T-helper 2 cell treated with Interferon-gamma antibody and Interleukin-4, amounts not matched to agents 5 μg/mL and 100 μg/mL, for 36 hours (primary cell): ENCODE results near the gene AGTPBP1.
A peak's percentile ranks its signal among the peaks of the same experiment; 100 is the strongest.
"Not testable (repeated sequence)": the region's sequence is repeated elsewhere in the genome, so short reads cannot be mapped to it uniquely, and the experiment has no call there.

Source experiments
- DNase-seq: peaks from one replicate; pipeline ENCODE4 v3.0.0; 2021; ENCODE audit warnings: low spot score
- H3K27ac Mint-ChIP-seq: one replicate; pipeline ENCODE4 v1.8.0; 2021; ENCODE audit warnings: mild to moderate bottlenecking, mixed read lengths
- H3K27me3 Mint-ChIP-seq: one replicate; pipeline ENCODE4 v1.8.0; 2021; ENCODE audit warnings: low read depth, mixed read lengths
- H3K36me3 Mint-ChIP-seq: one replicate; pipeline ENCODE4 v1.8.0; 2021; ENCODE audit warnings: low read depth, mixed read lengths
- H3K4me1 Mint-ChIP-seq: one replicate; pipeline ENCODE4 v1.8.0; 2021; ENCODE audit warnings: low read depth, mixed read lengths
- H3K4me3 Mint-ChIP-seq: one replicate; pipeline ENCODE4 v1.8.0; 2022; ENCODE audit warnings: mild to moderate bottlenecking, moderate library complexity, mixed read lengths
- H3K9me3 Mint-ChIP-seq: one replicate; pipeline ENCODE4 v1.8.0; 2021; ENCODE audit warnings: mixed read lengths

The AGTPBP1 gene

GRCh38 chr9:85741875-85742596 lies at the start of gene AGTPBP1:
AGTPBP1 (minus strand) TSS chr9:85741954; CDS start chr9:85712533, 29,421 bp downstream.
- peaks cover 9% of the 10 kb centered on the region for H3K27me3 Mint-ChIP-seq
- H3K4me1 Mint-ChIP-seq: peaks cover 38% of the 10 kb centered on the region
- no peaks in the 10 kb centered on the region for H3K9me3 Mint-ChIP-seq
- H3K36me3 Mint-ChIP-seq: no peaks in the 10 kb centered on the region
- peak within 1 kb of the TSS; percentile 93 for H3K4me3 Mint-ChIP-seq
- peak within 1 kb of the TSS; percentile 99 for H3K27ac Mint-ChIP-seq
- peak; percentile 96 for DNase-seq

- H3K36me3 Mint-ChIP-seq, H3K9me3 Mint-ChIP-seq, DNase-seq, H3K4me1 Mint-ChIP-seq, H3K27ac Mint-ChIP-seq, H3K4me3 Mint-ChIP-seq, H3K27me3 Mint-ChIP-seq: not testable (repeated sequence)
These were observed 44.4 kb upstream of the AGTPBP1 start for GRCh38 chr9:85786116-85786515.

GRCh38 chr9:85773844-85774243 lies 32.1 kb upstream of the AGTPBP1 start:
- not testable (repeated sequence) for H3K27me3 Mint-ChIP-seq, H3K9me3 Mint-ChIP-seq, DNase-seq, H3K4me1 Mint-ChIP-seq, H3K27ac Mint-ChIP-seq, H3K36me3 Mint-ChIP-seq, H3K4me3 Mint-ChIP-seq

GRCh38 chr9:85761802-85762201 lies 20.0 kb upstream of the AGTPBP1 start:
- DNase-seq, H3K4me1 Mint-ChIP-seq, H3K36me3 Mint-ChIP-seq, H3K27ac Mint-ChIP-seq, H3K9me3 Mint-ChIP-seq, H3K4me3 Mint-ChIP-seq, H3K27me3 Mint-ChIP-seq: not testable (repeated sequence)

GRCh38 chr9:85757716-85758115 lies 16.0 kb upstream of the AGTPBP1 start:
- not testable (repeated sequence) for H3K27me3 Mint-ChIP-seq

GRCh38 chr9:85756216-85756615 lies 14.5 kb upstream of the AGTPBP1 start:
- not testable (repeated sequence) for H3K4me1 Mint-ChIP-seq, H3K36me3 Mint-ChIP-seq, H3K9me3 Mint-ChIP-seq, H3K27ac Mint-ChIP-seq, H3K27me3 Mint-ChIP-seq, H3K4me3 Mint-ChIP-seq, DNase-seq

More at GRCh38 chr9:85757716-85758115, 16.0 kb upstream of the AGTPBP1 start:
- H3K27ac Mint-ChIP-seq, H3K4me3 Mint-ChIP-seq, DNase-seq, H3K36me3 Mint-ChIP-seq, H3K4me1 Mint-ChIP-seq, H3K9me3 Mint-ChIP-seq: not testable (repeated sequence)

GRCh38 chr9:85746309-85746708 lies 4.6 kb upstream of the AGTPBP1 start:
- Mint-ChIP-seq H3K4me3 (no peak overlapping the region), H3K27ac (no peak overlapping the region), H3K9me3 (no peaks in the 10 kb centered on the region), H3K36me3 (no peaks in the 10 kb centered on the region), H3K27me3 (peaks cover 29% of the 10 kb centered on the region), H3K4me1 (peaks cover 24% of the 10 kb centered on the region)
- no peak for DNase-seq

GRCh38 chr9:85745203-85745602 lies 3.4 kb upstream of the AGTPBP1 start:
- Mint-ChIP-seq H3K27me3 (peaks cover 24% of the 10 kb centered on the region), H3K9me3 (no peaks in the 10 kb centered on the region), H3K4me1 (peaks cover 30% of the 10 kb centered on the region), H3K4me3 (no peak overlapping the region), H3K27ac (no peak overlapping the region), H3K36me3 (no peaks in the 10 kb centered on the region)
- no peak for DNase-seq

GRCh38 chr9:85744480-85744879 lies 2.7 kb upstream of the AGTPBP1 start:
- peaks cover 30% of the 10 kb centered on the region for H3K4me1 Mint-ChIP-seq
- H3K9me3 Mint-ChIP-seq: no peaks in the 10 kb centered on the region
- H3K27me3 Mint-ChIP-seq: peaks cover 24% of the 10 kb centered on the region
- DNase-seq: no peak
- H3K27ac Mint-ChIP-seq: no peak overlapping the region
- H3K36me3 Mint-ChIP-seq: no peaks in the 10 kb centered on the region
- H3K4me3 Mint-ChIP-seq: no peak overlapping the region

GRCh38 chr9:85743275-85744128 lies 1.7 kb upstream of the AGTPBP1 start:
- no peak for DNase-seq
- H3K4me1 Mint-ChIP-seq: peaks cover 33% of the 10 kb centered on the region
- H3K27ac Mint-ChIP-seq: peak overlapping the region; percentile 84
- peaks cover 18% of the 10 kb centered on the region for H3K27me3 Mint-ChIP-seq
- no peaks in the 10 kb centered on the region for H3K36me3 Mint-ChIP-seq
- no peaks in the 10 kb centered on the region for H3K9me3 Mint-ChIP-seq
- H3K4me3 Mint-ChIP-seq: peak overlapping the region; percentile 70

- Mint-ChIP-seq H3K4me1 (peaks cover 36% of the 10 kb centered on the region), H3K27ac (peak overlapping the region; percentile 90), H3K4me3 (peak overlapping the region; percentile 93), H3K9me3 (no peaks in the 10 kb centered on the region), H3K27me3 (peaks cover 11% of the 10 kb centered on the region), H3K36me3 (no peaks in the 10 kb centered on the region)
- DNase-seq: no peak
These were observed 813 bp upstream of the AGTPBP1 start for GRCh38 chr9:85742597-85742936.

GRCh38 chr9:85741095-85741874 lies 469 bp downstream of the AGTPBP1 start:
- DNase-seq: peak; percentile 55
- H3K36me3 Mint-ChIP-seq: no peaks in the 10 kb centered on the region
- peaks cover 38% of the 10 kb centered on the region for H3K4me1 Mint-ChIP-seq
- H3K27ac Mint-ChIP-seq: peak overlapping the region; percentile 99
- H3K9me3 Mint-ChIP-seq: no peaks in the 10 kb centered on the region
- H3K27me3 Mint-ChIP-seq: peaks cover 9% of the 10 kb centered on the region
- peak overlapping the region; percentile 91 for H3K4me3 Mint-ChIP-seq

- Mint-ChIP-seq H3K9me3 (no peaks in the 10 kb centered on the region), H3K36me3 (no peaks in the 10 kb centered on the region), H3K4me1 (peaks cover 36% of the 10 kb centered on the region), H3K27me3 (peaks cover 6% of the 10 kb centered on the region), H3K4me3 (peak overlapping the region; percentile 91), H3K27ac (peak overlapping the region; percentile 99)
- DNase-seq: no peak
These were observed 1.0 kb downstream of the AGTPBP1 start for GRCh38 chr9:85740787-85741094.

- H3K36me3 Mint-ChIP-seq: peaks cover 3% of the 10 kb centered on the region
- H3K9me3 Mint-ChIP-seq: no peaks in the 10 kb centered on the region
- H3K27me3 Mint-ChIP-seq: no peaks in the 10 kb centered on the region
- no peak overlapping the region for H3K4me3 Mint-ChIP-seq
- DNase-seq: no peak
- H3K4me1 Mint-ChIP-seq: peaks cover 34% of the 10 kb centered on the region
- H3K27ac Mint-ChIP-seq: no peak overlapping the region
These were observed 3.2 kb downstream of the AGTPBP1 start for GRCh38 chr9:85738509-85738908.
